Measurements from ENCODE around the gene GINS1. TPM values are rescaled to one million over a fixed set of nuclear protein-coding genes. Genes with fewer than 3 reads are reported as not detected.
A peak's percentile ranks its signal among the peaks of the same experiment; 100 is the strongest.

The GINS1 gene
- total RNA-seq, 2 donors from 2014 or later = 0.73 to 1.6 TPM

GRCh38 chr20:25485872-25486271 is 78.4 kb downstream of the GINS1 start:
- no peak for DNase-seq
- no peak for ATAC-seq
- intact Hi-C loops (cut with DNase I) = no loop called here

GRCh38 chr20:25486377-25486776 is 78.9 kb downstream of the GINS1 start:
- ATAC-seq (peak in 1 of 2 donors; percentile 59), DNase-seq (no peak)
- intact Hi-C loops (cut with DNase I) = no loop called here

- ATAC-seq (no peak), DNase-seq (no peak)
- intact Hi-C loops (cut with DNase I) = no loop called here
Measured at GRCh38 chr20:25487306-25487705, 79.8 kb downstream of the GINS1 start.

GRCh38 chr20:25487975-25488374 is 80.5 kb downstream of the GINS1 start:
- DNase-seq (no peak), ATAC-seq (no peak)
- intact Hi-C loops (cut with DNase I) = no loop called here

- DNase-seq (no peak), ATAC-seq (no peak)
- intact Hi-C loops (cut with DNase I) = no loop called here
Measured at GRCh38 chr20:25489221-25489871, 81.9 kb downstream of the GINS1 start.

GRCh38 chr20:25490656-25491445 is 83.4 kb downstream of the GINS1 start:
- intact Hi-C loops (cut with DNase I) = no loop called here

GRCh38 chr20:25491446-25492038 is 84.1 kb downstream of the GINS1 start:
- intact Hi-C loops (cut with DNase I) = no loop called here
- ATAC-seq = no peak
- DNase-seq = no peak

More at GRCh38 chr20:25490656-25491445, 83.4 kb downstream of the GINS1 start:
- DNase-seq = no peak
- ATAC-seq = no peak

DNA sequence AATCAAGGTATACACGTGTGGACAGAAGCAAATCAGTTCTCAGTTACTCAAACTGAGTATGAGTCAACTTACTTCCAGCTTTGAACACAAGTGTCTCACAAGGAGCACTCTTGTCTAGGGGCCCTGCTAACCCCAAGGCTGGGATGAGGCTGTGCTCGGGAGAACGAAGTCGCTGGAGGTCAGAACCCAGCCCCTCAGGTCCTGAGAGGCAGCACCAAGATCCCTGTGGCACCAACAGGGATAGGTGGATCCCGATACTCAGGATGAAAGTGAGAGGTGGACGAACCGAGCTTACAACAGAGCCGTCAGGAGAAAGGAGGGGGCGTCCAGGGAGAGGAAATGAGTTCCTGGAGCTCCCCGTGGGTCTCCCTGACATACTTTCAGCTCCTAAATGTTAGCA is 85.7 kb downstream of the GINS1 start:
- no peak for ATAC-seq
- DNase-seq = no peak
- intact Hi-C loops (cut with DNase I) = no loop called here

DNA sequence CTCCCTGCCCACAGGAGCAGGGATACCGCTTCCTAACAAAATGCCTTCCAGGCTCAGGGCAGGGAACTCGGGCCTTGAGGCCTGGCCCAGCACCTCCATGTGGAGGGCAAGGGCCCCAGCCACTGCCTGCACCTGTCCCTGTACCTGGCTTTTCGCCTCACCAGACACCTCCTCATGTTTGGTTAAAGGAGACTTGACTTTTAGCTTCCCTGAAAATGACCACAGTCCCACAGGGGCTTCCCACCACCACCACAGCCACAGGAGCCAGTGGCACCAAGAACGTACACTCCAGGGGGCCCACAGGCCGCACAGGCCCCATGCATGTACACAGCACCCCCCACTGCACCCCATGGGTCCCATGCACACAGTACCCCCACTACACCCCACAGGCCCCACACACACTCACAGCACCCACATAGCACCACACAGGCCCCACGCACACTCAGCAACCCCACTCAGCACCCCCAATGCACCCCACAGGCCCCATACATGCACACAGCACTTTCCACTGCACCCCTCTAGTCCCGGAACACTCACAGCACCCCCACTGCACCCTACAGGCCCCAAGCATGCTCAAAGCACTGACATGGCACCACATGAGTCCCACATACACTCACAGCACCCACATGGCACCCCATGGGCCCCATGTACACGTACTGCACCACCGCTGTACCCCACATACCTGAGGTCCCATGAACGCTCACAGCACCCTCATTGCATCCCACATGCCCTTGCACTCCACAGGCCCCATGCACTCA is 86.5 kb downstream of the GINS1 start:
- DNase-seq (no peak), ATAC-seq (no peak)
- intact Hi-C loops (cut with DNase I) = no loop called here

- no peak for ATAC-seq
- intact Hi-C loops (cut with DNase I) = no loop called here
- no peak for DNase-seq
Measured at GRCh38 chr20:25494506-25495188, 87.2 kb downstream of the GINS1 start.

GRCh38 chr20:25495189-25495824 is 87.8 kb downstream of the GINS1 start:
- ATAC-seq (no peak), DNase-seq (no peak)
- intact Hi-C loops (cut with DNase I) = no loop called here

DNA sequence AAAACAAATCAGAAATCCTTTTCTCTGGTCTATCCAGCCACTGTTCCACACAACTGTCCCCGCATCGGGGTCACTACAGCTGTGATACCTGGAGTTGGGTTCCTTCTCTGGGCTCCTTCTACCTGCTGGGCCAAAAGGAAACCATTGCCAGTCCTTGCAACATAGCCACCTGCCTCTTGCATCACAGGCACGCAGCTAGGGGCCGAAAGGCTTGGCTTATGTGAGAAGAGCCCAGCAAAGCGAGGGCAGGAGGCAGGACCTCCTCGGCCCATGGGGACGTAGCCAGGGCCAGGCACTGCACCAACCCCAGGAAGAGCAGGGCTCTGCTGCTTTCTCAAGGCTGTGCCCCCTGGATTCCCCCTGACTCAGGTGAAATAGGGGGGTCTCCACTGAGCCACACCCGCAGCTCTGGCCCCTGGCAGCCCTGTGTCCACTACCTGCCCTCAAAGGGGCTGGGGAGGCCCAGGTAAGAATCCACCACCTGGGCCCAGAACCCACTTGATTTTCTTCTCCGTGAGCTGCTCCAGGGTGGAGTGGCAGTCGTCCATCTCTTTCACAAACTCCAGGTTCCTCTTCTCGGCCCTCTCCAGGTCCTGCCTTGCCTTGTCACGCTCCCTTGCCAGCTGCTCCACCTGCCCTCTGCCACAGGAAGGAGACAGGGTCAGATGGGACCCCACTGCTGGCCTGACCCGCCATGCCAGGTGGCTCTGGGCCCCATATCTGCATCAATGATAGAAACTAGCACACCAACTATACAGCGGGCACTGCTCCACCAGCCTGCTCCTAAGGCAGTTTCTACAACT is 88.9 kb downstream of the GINS1 start:
- ATAC-seq = no peak
- no peak for DNase-seq
- intact Hi-C loops (cut with DNase I) = no loop called here

GRCh38 chr20:25496968-25497401 is 89.5 kb downstream of the GINS1 start:
- no peak for DNase-seq

DNA sequence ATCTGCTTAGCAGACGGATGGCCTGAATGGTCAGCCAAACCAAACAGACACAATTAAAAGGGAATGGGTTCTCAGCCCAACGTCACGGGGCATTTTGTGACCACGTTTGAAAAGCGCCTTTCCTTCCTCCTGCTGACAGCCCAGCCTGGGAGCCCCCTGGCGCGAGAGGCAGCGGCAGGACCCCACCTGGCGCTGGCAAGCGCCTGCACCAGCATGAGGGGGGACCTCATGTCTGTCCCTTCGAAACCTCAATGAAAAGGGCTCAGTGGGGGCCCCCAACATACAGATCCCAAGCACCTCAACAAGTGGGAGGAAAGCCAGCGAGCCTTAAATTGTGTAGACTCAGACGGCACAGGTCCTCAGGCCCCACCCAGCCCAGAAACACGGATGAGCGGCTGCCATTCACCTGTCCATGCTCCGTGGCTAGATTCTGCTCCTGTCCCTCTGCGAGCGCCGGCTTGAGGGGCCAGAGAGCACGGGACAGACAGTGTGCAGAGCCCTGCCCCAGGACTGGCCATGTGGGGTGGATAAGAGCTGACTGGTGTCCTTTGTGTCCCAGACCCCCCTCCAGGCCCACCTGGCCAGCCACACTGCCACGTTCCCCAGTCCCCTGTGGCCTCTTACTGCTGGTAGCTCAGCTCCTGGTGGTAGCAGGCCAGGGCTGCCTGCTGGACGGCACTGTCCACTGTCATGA is 90.3 kb downstream of the GINS1 start:
- DNase-seq (no peak), ATAC-seq (no peak)
- intact Hi-C loops (cut with DNase I) = no loop called here

More at GRCh38 chr20:25496968-25497401, 89.5 kb downstream of the GINS1 start:
- no peak for ATAC-seq
- intact Hi-C loops (cut with DNase I) = no loop called here

Data from left cardiac atrium (tissue), 4 donors.